K562 (cell line): ENCODE results near the gene PCYT1A. TPM values are rescaled to one million over a fixed set of nuclear protein-coding genes. Genes with fewer than 3 reads are reported as not detected.

Source experiments
- ASH1L ChIP-seq: fragments of 450-650 bp; IDR thresholded peaks from 2 replicates; pipeline ENCODE4 v1.6.1; 2018; ENCODE audit warnings: borderline replicate concordance, mild to moderate bottlenecking, low read depth; ENCODE audit not compliant: partially characterized antibody
- CHD1 ChIP-seq: fragments of 200-600 bp; sonication (generic); IDR thresholded peaks from one replicate; pipeline ENCODE4 v1.6.1; 2012; ENCODE audit warnings: mild to moderate bottlenecking, moderate library complexity, low read length, inconsistent platforms
- CREB3 ChIP-seq: fragments of 450-650 bp; conservative IDR thresholded peaks from 2 replicates; pipeline ENCODE4 v1.6.1; 2016; ENCODE audit warnings: missing genetic modification characterization, low read depth, mild to moderate bottlenecking, missing compliant biosample characterization, moderate library complexity
- CREB3L1 ChIP-seq: fragments of 450-650 bp; IDR thresholded peaks from 2 replicates; pipeline ENCODE4 v1.6.1; 2014; ENCODE audit warnings: low read depth, mild to moderate bottlenecking, moderate library complexity, borderline replicate concordance
- DIDO1 ChIP-seq: fragments of 450-650 bp; IDR thresholded peaks from 2 replicates; pipeline ENCODE4 v1.6.1; 2016; ENCODE audit warnings: low read depth, missing biosample characterization, missing genetic modification characterization
- ERF ChIP-seq: fragments of 450-650 bp; formaldehyde crosslinking; IDR thresholded peaks from 2 replicates; pipeline ENCODE4 v1.4.0; 2020; ENCODE audit warnings: mild to moderate bottlenecking, mixed read lengths
- FOXJ2 ChIP-seq: fragments of 200-800 bp; sonication (Bioruptor generic); IDR thresholded peaks from 2 replicates; pipeline ENCODE4 v1.6.1; 2016; ENCODE audit warnings: missing genetic modification characterization, missing compliant biosample characterization
- GTF2E2 ChIP-seq: fragments of 200-800 bp; sonication (Bioruptor generic); IDR thresholded peaks from 2 replicates; pipeline ENCODE4 v1.6.1; 2016; ENCODE audit warnings: missing genetic modification characterization, missing compliant biosample characterization
- HNRNPH1 ChIP-seq: fragments of 200-400 bp; formaldehyde crosslinking; optimal IDR thresholded peaks from 2 replicates; pipeline ENCODE3; 2017; ENCODE audit warnings: low read depth, mild to moderate bottlenecking, low read length, moderate library complexity
- RCOR1 ChIP-seq, 2 experiments: IDR thresholded peaks; 2 replicates each; pipeline ENCODE4 v1.6.1; 2012; ENCODE audit warnings: low read depth in 2 of 2, low read length in 2 of 2, borderline replicate concordance in 1 of 2, improper control_type of control experiment in 1 of 2
- SAP30 ChIP-seq: fragments of 200-600 bp; sonication (generic); IDR thresholded peaks from 2 replicates; pipeline ENCODE4 v1.6.1; 2012; ENCODE audit warnings: borderline replicate concordance, low read depth, mild to moderate bottlenecking, moderate library complexity, low read length, control low read depth, inconsistent platforms; ENCODE audit not compliant: insufficient read depth, poor library complexity, severe bottlenecking
- TAF7 ChIP-seq: fragments of 450-650 bp; IDR thresholded peaks from 2 replicates; pipeline ENCODE4 v1.6.1; 2016; ENCODE audit warnings: missing genetic modification characterization, missing compliant biosample characterization
- ZNF324 ChIP-seq: fragments of 250-450 bp; sonication (Bioruptor Pico); IDR thresholded peaks from 2 replicates; pipeline ENCODE4 v1.4.0; 2020; ENCODE audit warnings: mild to moderate bottlenecking
- ZNF583 ChIP-seq: fragments of 250-450 bp; sonication (Bioruptor Pico); IDR thresholded peaks from 2 replicates; pipeline ENCODE4 v1.4.0; 2020
- ZNF584 ChIP-seq: fragments of 200-800 bp; sonication (Bioruptor generic); IDR thresholded peaks from 2 replicates; pipeline ENCODE4 v1.6.1; 2016; ENCODE audit warnings: low read depth, mild to moderate bottlenecking, missing genetic modification characterization, missing compliant biosample characterization
- polyA plus RNA-seq, 8 experiments: library from polyadenylated mRNA; depleted of rRNA in 4 of 8; stranded (reverse) in 5 of 8; unstranded in 3 of 8; fragments of >200 nt; fragmentation: Nextera tagmentation in 2 of 8; fragmentation: Illumina TruSeq in 1 of 8; extraction: Ambion mirVana in 2 of 8; extraction: Trizol in 1 of 8; gene quantifications; 2 replicates each; pipeline versions ENCODE4 v1.2.1 to v1.2.3, GENCODE V29; 2011 to 2014; ENCODE audit warnings: inconsistent platforms in 1 of 8, missing spikeins in 1 of 8
- total RNA-seq, 7 experiments: library from RNA; depleted of rRNA in 6 of 7; stranded (reverse); fragments of >200 nt in 6 of 7; fragmentation: Illumina TruSeq in 2 of 7; extraction: Trizol in 2 of 7; gene quantifications; 2 replicates each; pipeline versions ENCODE4 v1.2.1 to v1.2.3, GENCODE V29; 2011 to 2021; ENCODE audit warnings: low replicate concordance in 1 of 7
- TF ChIP-seq, protein P1 (sequence below): fragments of 450-650 bp; IDR thresholded peaks from 2 replicates; pipeline ENCODE4 v1.6.1; 2016; ENCODE audit warnings: low read depth
- TF ChIP-seq, protein P2 (sequence below): fragments of 250-450 bp; sonication (Bioruptor Pico); IDR thresholded peaks from 2 replicates; pipeline ENCODE4 v1.5.0; 2021

The PCYT1A gene
- total and polyA plus RNA-seq, 9 of the 15 experiments (the other 6 are each of a cell fraction or from before 2014, with no cell fraction given) = 13.4 to 62.8 (median 49.4) TPM

- TF ChIP-seq CREB3L1 (no peak), CHD1 (no peak), TAF7 (tag) (no peak), ERF (CRISPR knock-in tag) (no peak), DIDO1 (no peak), FOXJ2 (tag) (no peak), ASH1L (no peak), SAP30 (no peak), HNRNPH1 (no peak), RCOR1 (IDR thresholded peaks at IDR 0.05; ENCODE audit: borderline replicate concordance in 1 of 2, low read depth in 2 of 2, low read length in 2 of 2) (peak in 1 of 2 experiments; percentile 30; a peak in 1 of 4 replicates), GTF2E2 (tag) (no peak), ZNF324 (CRISPR knock-in tag) (no peak), CREB3 (tag) (no peak), ZNF583 (CRISPR knock-in tag) (no peak), ZNF584 (no peak)
- TF ChIP-seq, protein P1, sequence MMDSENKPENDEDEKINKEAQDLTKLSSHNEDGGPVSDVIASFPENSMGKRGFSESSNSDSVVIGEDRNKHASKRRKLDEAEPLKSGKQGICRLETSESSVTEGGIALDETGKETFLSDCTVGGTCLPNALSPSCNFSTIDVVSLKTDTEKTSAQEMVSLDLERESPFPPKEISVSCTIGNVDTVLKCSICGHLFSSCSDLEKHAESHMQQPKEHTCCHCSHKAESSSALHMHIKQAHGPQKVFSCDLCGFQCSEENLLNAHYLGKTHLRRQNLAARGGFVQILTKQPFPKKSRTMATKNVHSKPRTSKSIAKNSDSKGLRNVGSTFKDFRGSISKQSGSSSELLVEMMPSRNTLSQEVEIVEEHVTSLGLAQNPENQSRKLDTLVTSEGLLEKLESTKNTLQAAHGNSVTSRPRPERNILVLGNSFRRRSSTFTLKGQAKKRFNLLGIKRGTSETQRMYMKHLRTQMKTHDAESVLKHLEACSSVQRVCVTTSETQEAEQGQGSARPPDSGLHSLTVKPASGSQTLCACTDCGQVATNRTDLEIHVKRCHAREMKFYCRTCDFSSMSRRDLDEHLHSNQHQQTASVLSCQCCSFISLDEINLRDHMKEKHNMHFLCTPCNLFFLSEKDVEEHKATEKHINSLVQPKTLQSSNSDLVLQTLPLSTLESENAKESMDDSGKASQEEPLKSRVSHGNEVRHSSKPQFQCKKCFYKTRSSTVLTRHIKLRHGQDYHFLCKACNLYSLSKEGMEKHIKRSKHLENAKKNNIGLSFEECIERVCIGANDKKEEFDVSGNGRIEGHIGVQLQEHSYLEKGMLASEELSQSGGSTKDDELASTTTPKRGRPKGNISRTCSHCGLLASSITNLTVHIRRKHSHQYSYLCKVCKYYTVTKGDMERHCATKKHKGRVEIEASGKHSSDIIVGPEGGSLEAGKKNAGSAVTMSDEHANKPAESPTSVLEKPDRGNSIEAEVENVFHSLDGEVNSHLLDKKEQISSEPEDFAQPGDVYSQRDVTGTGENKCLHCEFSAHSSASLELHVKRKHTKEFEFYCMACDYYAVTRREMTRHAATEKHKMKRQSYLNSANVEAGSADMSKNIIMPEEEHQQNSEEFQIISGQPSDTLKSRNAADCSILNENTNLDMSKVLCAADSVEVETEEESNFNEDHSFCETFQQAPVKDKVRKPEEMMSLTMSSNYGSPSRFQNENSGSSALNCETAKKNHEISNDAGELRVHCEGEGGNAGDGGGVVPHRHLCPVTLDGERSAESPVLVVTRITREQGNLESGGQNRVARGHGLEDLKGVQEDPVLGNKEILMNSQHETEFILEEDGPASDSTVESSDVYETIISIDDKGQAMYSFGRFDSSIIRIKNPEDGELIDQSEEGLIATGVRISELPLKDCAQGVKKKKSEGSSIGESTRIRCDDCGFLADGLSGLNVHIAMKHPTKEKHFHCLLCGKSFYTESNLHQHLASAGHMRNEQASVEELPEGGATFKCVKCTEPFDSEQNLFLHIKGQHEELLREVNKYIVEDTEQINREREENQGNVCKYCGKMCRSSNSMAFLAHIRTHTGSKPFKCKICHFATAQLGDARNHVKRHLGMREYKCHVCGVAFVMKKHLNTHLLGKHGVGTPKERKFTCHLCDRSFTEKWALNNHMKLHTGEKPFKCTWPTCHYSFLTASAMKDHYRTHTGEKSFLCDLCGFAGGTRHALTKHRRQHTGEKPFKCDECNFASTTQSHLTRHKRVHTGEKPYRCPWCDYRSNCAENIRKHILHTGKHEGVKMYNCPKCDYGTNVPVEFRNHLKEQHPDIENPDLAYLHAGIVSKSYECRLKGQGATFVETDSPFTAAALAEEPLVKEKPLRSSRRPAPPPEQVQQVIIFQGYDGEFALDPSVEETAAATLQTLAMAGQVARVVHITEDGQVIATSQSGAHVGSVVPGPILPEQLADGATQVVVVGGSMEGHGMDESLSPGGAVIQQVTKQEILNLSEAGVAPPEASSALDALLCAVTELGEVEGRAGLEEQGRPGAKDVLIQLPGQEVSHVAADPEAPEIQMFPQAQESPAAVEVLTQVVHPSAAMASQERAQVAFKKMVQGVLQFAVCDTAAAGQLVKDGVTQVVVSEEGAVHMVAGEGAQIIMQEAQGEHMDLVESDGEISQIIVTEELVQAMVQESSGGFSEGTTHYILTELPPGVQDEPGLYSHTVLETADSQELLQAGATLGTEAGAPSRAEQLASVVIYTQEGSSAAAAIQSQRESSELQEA = no peak
- TF ChIP-seq, protein P2, sequence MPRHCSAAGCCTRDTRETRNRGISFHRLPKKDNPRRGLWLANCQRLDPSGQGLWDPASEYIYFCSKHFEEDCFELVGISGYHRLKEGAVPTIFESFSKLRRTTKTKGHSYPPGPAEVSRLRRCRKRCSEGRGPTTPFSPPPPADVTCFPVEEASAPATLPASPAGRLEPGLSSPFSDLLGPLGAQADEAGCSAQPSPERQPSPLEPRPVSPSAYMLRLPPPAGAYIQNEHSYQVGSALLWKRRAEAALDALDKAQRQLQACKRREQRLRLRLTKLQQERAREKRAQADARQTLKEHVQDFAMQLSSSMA = no peak
Measured at GRCh38 chr3:196193133-196193735, 94.3 kb downstream of the PCYT1A start (continued).
